Upper lobe of right lung (tissue), 1 donor: ENCODE measurements around the gene LAMA5. TPM values are rescaled to one million over a fixed set of nuclear protein-coding genes. Genes with fewer than 3 reads are reported as not detected.

Experiments
- ATAC-seq: fragments of 200-7000 bp; cut with Tn5 transposase; one replicate; pipeline ENCODE4 v1.9.1; 2020; ENCODE audit warnings: mild to moderate bottlenecking, moderate library complexity
- DNase-seq: peaks from one replicate; pipeline ENCODE4 v3.0.0-alpha.2; 2020
- H3K27ac ChIP-seq: fragments of 200-600 bp; one replicate; pipeline ENCODE4 v1.8.0; 2022
- H3K27me3 ChIP-seq: fragments of 200-600 bp; one replicate; pipeline ENCODE4 v1.8.0; 2022; ENCODE audit warnings: mild to moderate bottlenecking
- H3K36me3 ChIP-seq: fragments of 200-600 bp; one replicate; pipeline ENCODE4 v1.8.0; 2022
- H3K4me1 ChIP-seq: fragments of 200-600 bp; one replicate; pipeline ENCODE4 v1.8.0; 2022
- H3K4me3 ChIP-seq: fragments of 200-600 bp; one replicate; pipeline ENCODE4 v1.8.0; 2022; ENCODE audit warnings: mild to moderate bottlenecking
- H3K9me3 ChIP-seq: fragments of 200-600 bp; one replicate; pipeline ENCODE4 v1.8.0; 2022
- CTCF ChIP-seq: fragments of 200-600 bp; IDR thresholded peaks from one replicate; pipeline ENCODE4 v1.8.0; 2022; ENCODE audit warnings: antibody characterized with exemption
- intact Hi-C: fragments of 100-400 bp; cut with DNase I; formaldehyde crosslinking; loops from one replicate; pipeline ENCODE4 v1.11.0; 2022
- total RNA-seq: library from RNA; stranded (reverse); fragmentation: NEBNext Ultra II Directional; extraction: Animal tissue kit (Norgen Biotek cat#: 25700); gene quantifications from one replicate; pipeline ENCODE4 v1.2.1, GENCODE V29; 2021
- donor health status: DM: no; HTN: yes; CAD: no; lungs with severe emphysema.

Gene LAMA5
- total RNA-seq, 1 donor from 2014 or later, result 279 TPM

GRCh38 chr20:62394248-62395245 is 27.4 kb upstream of the LAMA5 start:
- no peak overlapping the region for H3K27ac ChIP-seq
- intact Hi-C loops, result no loop called here
- no peaks in the 10 kb centered on the region for H3K27me3 ChIP-seq
- DNase-seq, result no peak
- no peaks in the 10 kb centered on the region for H3K9me3 ChIP-seq
- H3K4me3 ChIP-seq, result no peak overlapping the region
- no peak for TF ChIP-seq CTCF
- peaks cover 12% of the 10 kb centered on the region for H3K36me3 ChIP-seq
- ATAC-seq, result no peak
- H3K4me1 ChIP-seq, result no peaks in the 10 kb centered on the region

- H3K36me3 ChIP-seq, result peaks cover 19% of the 10 kb centered on the region
- no peaks in the 10 kb centered on the region for H3K9me3 ChIP-seq
- no peak for TF ChIP-seq CTCF
- DNase-seq, result no peak
- no peak for ATAC-seq
- H3K27ac ChIP-seq, result no peak overlapping the region
- no peak overlapping the region for H3K4me3 ChIP-seq
- H3K4me1 ChIP-seq, result no peaks in the 10 kb centered on the region
- H3K27me3 ChIP-seq, result no peaks in the 10 kb centered on the region
- intact Hi-C loops, result no loop called here
Measured at GRCh38 chr20:62393830-62394229, 26.7 kb upstream of the LAMA5 start.

- intact Hi-C loops, result no loop called here
- no peak for DNase-seq
- H3K36me3 ChIP-seq, result peaks cover 24% of the 10 kb centered on the region
Measured at GRCh38 chr20:62393335-62393665, 26.2 kb upstream of the LAMA5 start.

GRCh38 chr20:62392621-62393334 is 25.7 kb upstream of the LAMA5 start:
- intact Hi-C loops, result no loop called here
- DNase-seq (no peak), ATAC-seq (no peak)

More at GRCh38 chr20:62393335-62393665, 26.2 kb upstream of the LAMA5 start:
- Histone ChIP-seq H3K27ac (no peak overlapping the region), H3K4me3 (no peak overlapping the region), H3K4me1 (peaks cover under 1% of the 10 kb centered on the region), H3K9me3 (no peaks in the 10 kb centered on the region), H3K27me3 (no peaks in the 10 kb centered on the region)
- TF ChIP-seq CTCF, result no peak
- ATAC-seq, result no peak

GRCh38 chr20:62392077-62392418 is 24.9 kb upstream of the LAMA5 start:
- Histone ChIP-seq H3K9me3 (no peaks in the 10 kb centered on the region), H3K4me1 (peaks cover 9% of the 10 kb centered on the region), H3K27ac (no peak overlapping the region), H3K36me3 (peaks cover 29% of the 10 kb centered on the region), H3K27me3 (no peaks in the 10 kb centered on the region), H3K4me3 (no peak overlapping the region)
- no peak for TF ChIP-seq CTCF
- ATAC-seq, result no peak
- DNase-seq, result no peak
- intact Hi-C loops, result no loop called here

More at GRCh38 chr20:62392621-62393334, 25.7 kb upstream of the LAMA5 start:
- no peaks in the 10 kb centered on the region for H3K9me3 ChIP-seq
- no peak for TF ChIP-seq CTCF
- no peaks in the 10 kb centered on the region for H3K27me3 ChIP-seq
- no peak overlapping the region for H3K27ac ChIP-seq
- peaks cover 6% of the 10 kb centered on the region for H3K4me1 ChIP-seq
- H3K4me3 ChIP-seq, result no peak overlapping the region
- peaks cover 29% of the 10 kb centered on the region for H3K36me3 ChIP-seq
